OCI-LY1 (cell line): Measurements from ENCODE around the gene AAK1.

Experiments
- H2AFZ ChIP-seq: fragments of 200-600 bp; sonication (generic), shearing (Covaris generic); 2 replicates; pipeline ENCODE4 v1.6.0; 2014; ENCODE audit warnings: antibody characterized with exemption, mild to moderate bottlenecking, low read length
- H3F3A ChIP-seq: fragments of 200-600 bp; sonication (generic), shearing (Covaris generic); 2 replicates; pipeline ENCODE4 v1.6.0; 2014; ENCODE audit warnings: mild to moderate bottlenecking, antibody characterized with exemption, low read length, moderate library complexity; ENCODE audit not compliant: insufficient read depth
- H3K27ac ChIP-seq: fragments of 200-600 bp; sonication (generic); 2 replicates; pipeline ENCODE4 v1.5.1; 2014; ENCODE audit warnings: low read length, mixed run types, mild to moderate bottlenecking, low read depth; ENCODE audit not compliant: poor library complexity, severe bottlenecking
- H3K27me3 ChIP-seq: fragments of 200-600 bp; sonication (generic); 2 replicates; pipeline ENCODE4 v1.6.0; 2014; ENCODE audit warnings: antibody characterized with exemption, mild to moderate bottlenecking, low read length, moderate library complexity; ENCODE audit not compliant: insufficient read depth
- H3K36me3 ChIP-seq: fragments of 200-600 bp; sonication (generic); 2 replicates; pipeline ENCODE4 v1.6.1; 2014; ENCODE audit warnings: mild to moderate bottlenecking, antibody characterized with exemption, low read length, moderate library complexity, mixed read lengths; ENCODE audit not compliant: insufficient read depth
- H3K4me1 ChIP-seq: fragments of 200-600 bp; sonication (generic); 2 replicates; pipeline ENCODE4 v1.5.1; 2014; ENCODE audit warnings: mild to moderate bottlenecking, low read length, moderate library complexity; ENCODE audit not compliant: insufficient read depth, severe bottlenecking
- H3K4me2 ChIP-seq: fragments of 200-600 bp; sonication (generic), shearing (Covaris generic); 2 replicates; pipeline ENCODE4 v1.6.1; 2014; ENCODE audit warnings: low read length
- H3K4me3 ChIP-seq: fragments of 200-600 bp; sonication (generic); 2 replicates; pipeline ENCODE4 v1.5.1; 2014; ENCODE audit warnings: low read length, low read depth, mild to moderate bottlenecking, mixed read lengths; ENCODE audit not compliant: poor library complexity, severe bottlenecking
- H3K79me2 ChIP-seq: fragments of 200-600 bp; shearing (Covaris generic); 2 replicates; pipeline ENCODE4 v1.6.1; 2016; ENCODE audit warnings: mixed run types, low read length, mixed read lengths; ENCODE audit not compliant: insufficient read depth
- H3K9ac ChIP-seq: fragments of 200-600 bp; sonication (generic), shearing (Covaris generic); 2 replicates; pipeline ENCODE4 v1.6.1; 2014; ENCODE audit warnings: mild to moderate bottlenecking, low read length, mixed read lengths
- H3K9me2 ChIP-seq: fragments of 200-600 bp; sonication (generic), shearing (Covaris generic); 2 replicates; pipeline ENCODE4 v1.6.1; 2014; ENCODE audit warnings: low read depth, mild to moderate bottlenecking, low read length, mixed read lengths
- H3K9me3 ChIP-seq: fragments of 200-600 bp; shearing (Covaris generic); 2 replicates; pipeline ENCODE4 v1.6.1; 2014; ENCODE audit warnings: low read length, mixed read lengths
- H4K20me1 ChIP-seq: fragments of 200-600 bp; sonication (generic), shearing (Covaris generic); 2 replicates; pipeline ENCODE4 v1.6.0; 2016; ENCODE audit warnings: mild to moderate bottlenecking, low read length; ENCODE audit not compliant: insufficient read depth
- EZH2 ChIP-seq: fragments of 200-600 bp; sonication (generic), shearing (Covaris generic); IDR thresholded peaks from 2 replicates; pipeline ENCODE4 v1.8.0; 2017; ENCODE audit warnings: borderline replicate concordance, mixed run types, mild to moderate bottlenecking, antibody characterized with exemption, low read length, moderate library complexity, mixed read lengths
- TF ChIP-seq, protein P1 (sequence below): fragments of 200-600 bp; sonication (generic), shearing (Covaris generic); IDR thresholded peaks from 2 replicates; pipeline ENCODE4 v1.5.1; 2017; ENCODE audit warnings: mild to moderate bottlenecking, antibody characterized with exemption, low read length, moderate library complexity, mixed read lengths

The AAK1 gene

GRCh38 chr2:69470911-69471310 lies 172.6 kb downstream of the AAK1 start:
- TF ChIP-seq, protein P1, sequence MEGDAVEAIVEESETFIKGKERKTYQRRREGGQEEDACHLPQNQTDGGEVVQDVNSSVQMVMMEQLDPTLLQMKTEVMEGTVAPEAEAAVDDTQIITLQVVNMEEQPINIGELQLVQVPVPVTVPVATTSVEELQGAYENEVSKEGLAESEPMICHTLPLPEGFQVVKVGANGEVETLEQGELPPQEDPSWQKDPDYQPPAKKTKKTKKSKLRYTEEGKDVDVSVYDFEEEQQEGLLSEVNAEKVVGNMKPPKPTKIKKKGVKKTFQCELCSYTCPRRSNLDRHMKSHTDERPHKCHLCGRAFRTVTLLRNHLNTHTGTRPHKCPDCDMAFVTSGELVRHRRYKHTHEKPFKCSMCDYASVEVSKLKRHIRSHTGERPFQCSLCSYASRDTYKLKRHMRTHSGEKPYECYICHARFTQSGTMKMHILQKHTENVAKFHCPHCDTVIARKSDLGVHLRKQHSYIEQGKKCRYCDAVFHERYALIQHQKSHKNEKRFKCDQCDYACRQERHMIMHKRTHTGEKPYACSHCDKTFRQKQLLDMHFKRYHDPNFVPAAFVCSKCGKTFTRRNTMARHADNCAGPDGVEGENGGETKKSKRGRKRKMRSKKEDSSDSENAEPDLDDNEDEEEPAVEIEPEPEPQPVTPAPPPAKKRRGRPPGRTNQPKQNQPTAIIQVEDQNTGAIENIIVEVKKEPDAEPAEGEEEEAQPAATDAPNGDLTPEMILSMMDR = no peak
- no peak for TF ChIP-seq EZH2
- Histone ChIP-seq H3K4me3 (no peak overlapping the region), H3K79me2 (no peaks in the 10 kb centered on the region), H3K4me2 (no peak overlapping the region), H3K9me2 (no peaks in the 10 kb centered on the region), H3K36me3 (no peaks in the 10 kb centered on the region), H4K20me1 (no peaks in the 10 kb centered on the region), H2AFZ (no peak overlapping the region), H3K4me1 (no peaks in the 10 kb centered on the region), H3K27ac (no peak overlapping the region), H3K27me3 (no peaks in the 10 kb centered on the region), H3F3A (no peaks in the 10 kb centered on the region), H3K9me3 (no peaks in the 10 kb centered on the region), H3K9ac (no peak overlapping the region)

DNA sequence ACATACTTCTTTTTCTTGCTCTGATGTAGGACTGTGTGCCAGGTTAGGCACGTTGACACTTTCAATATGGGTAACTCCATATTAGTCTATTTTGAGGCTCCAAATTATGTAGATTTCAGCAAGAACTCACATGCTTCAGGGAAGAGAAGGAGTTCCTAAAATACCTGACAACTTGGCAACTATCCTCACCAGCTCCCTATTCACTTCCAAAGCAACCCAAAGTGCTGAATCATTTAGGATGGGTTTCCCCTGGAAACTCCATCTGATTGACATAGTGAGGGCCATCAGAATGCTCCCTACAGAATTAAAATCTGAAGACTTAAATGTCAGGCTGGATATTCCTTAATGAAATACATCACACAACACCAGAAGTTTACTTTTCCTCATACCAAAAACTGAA lies 173.8 kb downstream of the AAK1 start:
- Histone ChIP-seq H3K36me3 (no peaks in the 10 kb centered on the region), H4K20me1 (no peaks in the 10 kb centered on the region), H3K9ac (no peak overlapping the region), H2AFZ (no peak overlapping the region), H3K4me1 (no peaks in the 10 kb centered on the region), H3K9me3 (no peaks in the 10 kb centered on the region), H3K4me3 (no peak overlapping the region), H3K4me2 (no peak overlapping the region), H3K9me2 (no peaks in the 10 kb centered on the region), H3K79me2 (no peaks in the 10 kb centered on the region), H3F3A (no peaks in the 10 kb centered on the region), H3K27ac (no peak overlapping the region), H3K27me3 (no peaks in the 10 kb centered on the region)
- TF ChIP-seq, protein P1 = no peak
- no peak for TF ChIP-seq EZH2

DNA sequence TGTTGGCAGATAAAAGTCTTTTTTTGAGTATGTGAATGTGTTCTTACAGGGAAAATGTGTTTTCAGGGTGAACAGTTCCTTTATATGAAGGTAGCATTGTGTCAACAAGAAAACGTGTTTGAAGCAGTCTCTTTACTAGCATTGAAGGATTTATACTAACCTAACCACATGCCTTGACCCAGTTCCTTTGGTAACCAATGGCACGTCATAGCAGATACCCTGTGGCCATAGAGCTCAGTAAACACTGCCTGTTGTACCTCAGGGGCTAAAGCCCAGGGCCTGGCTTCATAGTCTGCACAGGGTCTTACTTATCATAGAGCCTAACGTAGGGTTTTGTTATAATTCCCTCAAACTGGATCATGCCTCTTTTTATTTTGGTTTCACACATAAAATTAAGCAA lies 174.2 kb downstream of the AAK1 start:
- Histone ChIP-seq H3K4me2 (no peak overlapping the region), H2AFZ (no peak overlapping the region), H3K36me3 (no peaks in the 10 kb centered on the region), H3K9me2 (no peaks in the 10 kb centered on the region), H3K9ac (no peak overlapping the region), H3K4me3 (no peak overlapping the region), H3F3A (no peaks in the 10 kb centered on the region), H3K4me1 (no peaks in the 10 kb centered on the region), H4K20me1 (no peaks in the 10 kb centered on the region), H3K27ac (no peak overlapping the region), H3K9me3 (no peaks in the 10 kb centered on the region), H3K27me3 (no peaks in the 10 kb centered on the region), H3K79me2 (no peaks in the 10 kb centered on the region)
- TF ChIP-seq EZH2 = no peak
- TF ChIP-seq, protein P1 = no peak
